HEK293 (cell line): ENCODE measurements around the gene CEP104.
A peak's percentile ranks its signal among the peaks of the same experiment; 100 is the strongest.

ENCODE experiments used
- HIC1 ChIP-seq: fragments of 450-650 bp; formaldehyde crosslinking; IDR thresholded peaks from 2 replicates; pipeline ENCODE4 v1.5.1; 2016; ENCODE audit warnings: missing biosample characterization, missing genetic modification characterization
- IKZF3 ChIP-seq: fragments of 450-650 bp; IDR thresholded peaks from 2 replicates; pipeline ENCODE4 v1.5.0; 2018; ENCODE audit warnings: missing biosample characterization, mild to moderate bottlenecking, missing genetic modification characterization, moderate library complexity
- INSM2 ChIP-seq: fragments of 450-650 bp; formaldehyde crosslinking; IDR thresholded peaks from 2 replicates; pipeline ENCODE4 v1.5.1; 2016; ENCODE audit warnings: missing biosample characterization, missing genetic modification characterization
- KLF16 ChIP-seq: fragments of 450-650 bp; formaldehyde crosslinking; IDR thresholded peaks from 2 replicates; pipeline ENCODE4 v1.5.1; 2017; ENCODE audit warnings: missing biosample characterization, missing genetic modification characterization
- REST ChIP-seq: fragments of 450-650 bp; formaldehyde crosslinking; IDR thresholded peaks from 2 replicates; pipeline ENCODE4 v1.5.1; 2016; ENCODE audit warnings: missing biosample characterization, missing genetic modification characterization
- SCRT1 ChIP-seq: fragments of 450-650 bp; formaldehyde crosslinking; IDR thresholded peaks from 2 replicates; pipeline ENCODE4 v1.5.1; 2016; ENCODE audit warnings: missing biosample characterization, missing genetic modification characterization, borderline replicate concordance
- SCRT2 ChIP-seq: fragments of 450-650 bp; formaldehyde crosslinking; IDR thresholded peaks from 2 replicates; pipeline ENCODE4 v1.5.1; 2016; ENCODE audit warnings: missing biosample characterization, missing genetic modification characterization
- YY2 ChIP-seq: fragments of 450-650 bp; formaldehyde crosslinking; IDR thresholded peaks from 2 replicates; pipeline ENCODE4 v1.5.1; 2016; ENCODE audit warnings: missing biosample characterization, missing genetic modification characterization
- ZBTB10 ChIP-seq: fragments of 450-650 bp; formaldehyde crosslinking; IDR thresholded peaks from 2 replicates; pipeline ENCODE4 v1.5.1; 2016; ENCODE audit warnings: missing biosample characterization, missing genetic modification characterization
- ZBTB44 ChIP-seq: fragments of 450-650 bp; IDR thresholded peaks from 2 replicates; pipeline ENCODE4 v1.5.1; 2018; ENCODE audit warnings: missing biosample characterization, mild to moderate bottlenecking, missing genetic modification characterization
- ZBTB48 ChIP-seq: fragments of 450-650 bp; formaldehyde crosslinking; IDR thresholded peaks from 2 replicates; pipeline ENCODE4 v1.5.1; 2016; ENCODE audit warnings: missing biosample characterization, missing genetic modification characterization
- ZEB2 ChIP-seq: fragments of 450-650 bp; formaldehyde crosslinking; IDR thresholded peaks from 2 replicates; pipeline ENCODE4 v1.5.1; 2016; ENCODE audit warnings: missing biosample characterization, missing genetic modification characterization
- ZIC2 ChIP-seq: fragments of 450-650 bp; formaldehyde crosslinking; IDR thresholded peaks from 2 replicates; pipeline ENCODE4 v1.5.1; 2016; ENCODE audit warnings: missing biosample characterization, missing genetic modification characterization
- ZNF221 ChIP-seq: fragments of 450-650 bp; formaldehyde crosslinking; IDR thresholded peaks from 2 replicates; pipeline ENCODE4 v1.5.1; 2017; ENCODE audit warnings: missing biosample characterization, missing genetic modification characterization, borderline replicate concordance
- ZNF341 ChIP-seq: fragments of 450-650 bp; formaldehyde crosslinking; IDR thresholded peaks from 2 replicates; pipeline ENCODE4; 2016; ENCODE audit warnings: low read depth, missing biosample characterization, missing genetic modification characterization
- ZNF354C ChIP-seq: fragments of 450-650 bp; formaldehyde crosslinking; IDR thresholded peaks from 2 replicates; pipeline ENCODE4 v1.5.1; 2016; ENCODE audit warnings: missing biosample characterization, missing genetic modification characterization, low read depth, borderline replicate concordance
- ZNF362 ChIP-seq: fragments of 450-650 bp; formaldehyde crosslinking; IDR thresholded peaks from 2 replicates; pipeline ENCODE4 v1.5.1; 2016; ENCODE audit warnings: missing biosample characterization, missing genetic modification characterization
- ZNF530 ChIP-seq: fragments of 450-650 bp; formaldehyde crosslinking; IDR thresholded peaks from 2 replicates; pipeline ENCODE4 v1.5.1; 2016; ENCODE audit warnings: low read depth, missing biosample characterization, missing genetic modification characterization
- ZNF549 ChIP-seq: fragments of 450-650 bp; IDR thresholded peaks from 2 replicates; pipeline ENCODE4 v1.5.1; 2018; ENCODE audit warnings: missing biosample characterization, missing genetic modification characterization, mild to moderate bottlenecking, inconsistent platforms, moderate library complexity
- ZNF558 ChIP-seq: fragments of 450-650 bp; formaldehyde crosslinking; IDR thresholded peaks from 2 replicates; pipeline ENCODE4 v1.5.1; 2016; ENCODE audit warnings: missing biosample characterization, missing genetic modification characterization
- ZNF621 ChIP-seq: fragments of 450-650 bp; formaldehyde crosslinking; IDR thresholded peaks from 2 replicates; pipeline ENCODE4 v1.5.1; 2017; ENCODE audit warnings: missing biosample characterization, missing genetic modification characterization
- ZNF658 ChIP-seq: fragments of 450-650 bp; formaldehyde crosslinking; IDR thresholded peaks from 2 replicates; pipeline ENCODE4; 2016; ENCODE audit warnings: missing biosample characterization, missing genetic modification characterization
- ZNF76 ChIP-seq: fragments of 450-650 bp; formaldehyde crosslinking; IDR thresholded peaks from 2 replicates; pipeline ENCODE4; 2016; ENCODE audit warnings: low read depth, missing biosample characterization, missing genetic modification characterization, borderline replicate concordance
- ZNF776 ChIP-seq: fragments of 450-650 bp; formaldehyde crosslinking; IDR thresholded peaks from 2 replicates; pipeline ENCODE4 v1.5.0; 2017; ENCODE audit warnings: missing biosample characterization, missing genetic modification characterization, borderline replicate concordance
- ZSCAN4 ChIP-seq: fragments of 450-650 bp; formaldehyde crosslinking; IDR thresholded peaks from 2 replicates; pipeline ENCODE4 v1.5.1; 2017; ENCODE audit warnings: missing biosample characterization, missing genetic modification characterization

CEP104 gene

GRCh38 chr1:3900150-3900968 lies 43.3 kb upstream of the CEP104 start, which contains the start of gene C1orf174 (continued):
- TF ChIP-seq ZBTB44 (tag by site-specific recombination) (no peak), ZNF362 (tag by site-specific recombination) (peak; percentile 94; the same call in 1 of the 2 replicates), ZNF658 (tag by site-specific recombination) (no peak), IKZF3 (no peak), ZNF621 (tag by site-specific recombination) (no peak), ZNF549 (tag by site-specific recombination) (no peak), REST (no peak), ZNF354C (tag by site-specific recombination) (no peak), ZBTB10 (tag by site-specific recombination) (peak; percentile 99), ZNF776 (tag by site-specific recombination) (no peak), SCRT1 (tag by site-specific recombination) (peak; percentile 95), ZBTB48 (tag by site-specific recombination) (no peak), YY2 (tag by site-specific recombination) (peak; percentile 99), INSM2 (no peak), ZNF530 (tag by site-specific recombination) (no peak), KLF16 (tag by site-specific recombination) (no peak), HIC1 (tag by site-specific recombination) (peak; percentile 98), ZSCAN4 (tag by site-specific recombination) (no peak), ZIC2 (tag by site-specific recombination) (peak; percentile 12; the same call in 1 of the 2 replicates), ZNF558 (tag by site-specific recombination) (no peak), ZNF341 (tag by site-specific recombination) (peak; percentile 97), ZNF76 (tag by site-specific recombination) (peak; percentile 98), SCRT2 (tag by site-specific recombination) (peak; percentile 63), ZNF221 (no peak), ZEB2 (tag by site-specific recombination) (peak; percentile 72)
